Islet precursor cell (in vitro differentiated cells): ENCODE data around the gene NTRK1.
A peak's percentile ranks its signal among the peaks of the same experiment; 100 is the strongest.
"Not testable (repeated sequence)": the region's sequence is repeated elsewhere in the genome, so short reads cannot be mapped to it uniquely, and the experiment has no call there.

Experiments used
- DNase-seq: peaks from one replicate; pipeline ENCODE4 v3.0.0-alpha.2; 2018

Gene NTRK1

DNA sequence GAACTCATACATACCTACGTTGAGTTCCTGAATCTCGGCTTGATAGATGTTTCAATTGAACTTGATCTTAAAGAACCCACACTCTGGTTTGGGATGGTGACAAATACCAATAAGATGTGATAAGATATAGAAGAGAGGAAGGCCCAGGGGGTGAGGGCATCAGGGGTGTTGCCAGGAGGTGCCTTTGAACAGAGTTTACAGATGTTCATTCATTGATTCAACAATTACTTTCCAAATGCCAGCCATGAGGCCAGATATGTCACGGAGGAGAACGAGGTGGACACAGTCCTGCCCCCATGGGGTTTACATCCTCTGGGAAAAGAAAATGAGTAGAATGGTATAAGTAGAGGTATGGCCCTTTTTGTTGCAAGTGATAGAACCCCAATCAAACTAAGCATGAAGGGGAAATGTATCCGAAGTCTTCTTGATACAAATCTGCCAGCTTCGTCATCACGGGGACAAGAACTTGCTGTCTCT, 60.4 kb downstream of the NTRK1 start:
- no peak for DNase-seq

DNA sequence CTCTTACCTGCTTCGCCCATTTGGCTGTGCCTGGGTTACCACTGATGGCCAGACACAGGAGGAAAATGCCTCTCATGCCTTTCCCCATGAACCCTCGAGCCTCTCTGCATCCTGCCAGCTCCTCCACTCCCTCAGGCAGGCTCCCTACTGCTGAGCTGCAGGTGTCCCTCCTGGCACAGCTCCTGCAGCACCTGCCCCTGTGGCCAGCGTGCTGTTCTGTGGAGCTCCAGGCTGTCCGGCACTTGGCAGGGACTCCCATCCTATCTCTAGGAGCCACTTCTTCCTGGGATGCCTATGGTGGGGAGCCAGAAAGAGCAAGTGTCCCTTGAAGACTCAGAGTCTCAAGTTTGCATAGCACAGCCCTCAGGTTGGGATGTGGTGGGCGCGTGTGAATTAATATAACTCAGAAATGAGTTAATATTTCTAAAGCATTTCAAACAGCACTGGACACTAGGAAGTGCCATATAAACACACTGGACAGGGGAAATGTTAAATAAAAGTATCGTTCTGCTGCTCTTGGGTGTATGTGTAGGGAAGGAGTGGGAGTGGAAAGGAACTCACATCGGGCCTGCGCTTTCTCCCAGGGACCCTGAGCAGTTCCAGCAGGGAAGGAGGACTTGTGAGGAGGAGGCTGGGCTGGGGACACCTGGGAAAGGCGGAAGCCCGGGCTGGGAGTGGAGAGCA, 62.5 kb downstream of the NTRK1 start:
- no peak for DNase-seq

DNA sequence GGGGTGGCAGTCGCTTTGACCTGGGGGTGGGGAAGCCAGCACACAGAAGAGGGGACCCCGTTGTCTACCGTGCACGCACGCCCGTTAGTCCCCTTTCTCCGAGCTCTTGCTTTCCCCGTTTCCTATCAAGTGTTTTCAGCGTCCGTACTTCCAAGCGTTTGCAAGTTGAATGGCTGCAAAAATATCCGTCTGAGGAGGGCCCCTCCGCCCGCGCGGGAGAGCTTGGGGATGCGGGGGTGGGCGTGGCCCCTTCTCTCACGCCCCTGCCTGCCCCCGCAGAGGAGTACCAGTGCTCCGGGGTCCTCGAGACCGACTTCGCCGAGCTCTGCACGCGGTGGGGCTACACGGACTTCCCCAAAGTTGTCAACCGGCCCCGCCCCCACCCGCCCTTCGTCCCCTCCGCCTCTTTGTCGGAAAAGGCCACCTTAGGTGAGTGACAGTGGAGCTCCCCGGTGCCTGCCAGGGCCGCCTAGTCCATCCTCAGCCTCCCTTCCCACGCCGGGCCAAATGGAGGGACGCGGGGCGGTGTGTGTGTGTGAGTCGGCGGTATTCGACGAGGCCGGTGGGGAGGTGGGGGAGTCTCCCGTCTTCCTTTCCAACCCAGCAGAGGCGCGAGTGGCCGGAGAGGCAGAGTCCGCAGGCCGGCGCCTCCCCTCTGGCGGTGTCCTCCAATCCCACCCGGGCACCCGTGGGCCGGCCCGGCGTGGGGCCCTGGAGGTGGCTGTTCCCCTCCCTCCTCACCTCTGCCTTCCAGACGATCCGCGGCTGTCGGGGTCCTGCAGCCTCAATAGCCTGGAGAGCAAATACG, 63.2 kb downstream of the NTRK1 start:
- no peak for DNase-seq

DNA sequence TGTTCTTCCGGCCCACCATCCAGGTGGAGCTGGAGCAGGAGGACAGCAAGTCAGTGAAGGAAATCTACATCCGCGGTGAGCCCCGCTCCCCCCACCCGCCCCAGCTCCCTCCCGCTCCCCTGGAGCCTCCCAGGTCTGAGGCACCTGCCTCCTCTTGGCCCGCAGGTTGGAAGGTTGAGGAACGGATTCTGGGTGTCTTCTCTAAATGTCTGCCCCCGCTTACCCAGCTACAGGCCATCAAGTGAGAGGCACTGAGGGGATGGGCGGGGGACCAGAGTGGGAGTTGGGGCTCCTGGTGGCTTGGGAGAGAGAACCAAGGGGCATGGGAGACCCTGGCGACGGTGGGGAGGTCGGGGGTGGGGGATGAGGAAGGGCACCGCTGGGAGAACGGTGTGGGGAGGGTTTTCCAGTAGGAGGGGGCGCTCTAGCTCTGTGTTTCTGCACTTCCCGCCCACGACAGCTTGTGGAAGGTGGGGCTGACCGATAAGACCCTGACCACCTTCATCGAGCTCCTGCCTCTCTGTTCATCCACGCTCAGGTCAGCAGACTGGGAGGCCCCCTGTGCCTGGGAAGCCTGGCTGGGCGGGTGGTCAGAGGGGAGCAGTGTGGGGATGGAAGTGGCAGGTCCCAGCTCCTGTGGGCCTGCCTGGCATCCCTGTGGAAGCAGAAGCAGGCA, 64.0 kb downstream of the NTRK1 start:
- DNase-seq = no peak

DNA sequence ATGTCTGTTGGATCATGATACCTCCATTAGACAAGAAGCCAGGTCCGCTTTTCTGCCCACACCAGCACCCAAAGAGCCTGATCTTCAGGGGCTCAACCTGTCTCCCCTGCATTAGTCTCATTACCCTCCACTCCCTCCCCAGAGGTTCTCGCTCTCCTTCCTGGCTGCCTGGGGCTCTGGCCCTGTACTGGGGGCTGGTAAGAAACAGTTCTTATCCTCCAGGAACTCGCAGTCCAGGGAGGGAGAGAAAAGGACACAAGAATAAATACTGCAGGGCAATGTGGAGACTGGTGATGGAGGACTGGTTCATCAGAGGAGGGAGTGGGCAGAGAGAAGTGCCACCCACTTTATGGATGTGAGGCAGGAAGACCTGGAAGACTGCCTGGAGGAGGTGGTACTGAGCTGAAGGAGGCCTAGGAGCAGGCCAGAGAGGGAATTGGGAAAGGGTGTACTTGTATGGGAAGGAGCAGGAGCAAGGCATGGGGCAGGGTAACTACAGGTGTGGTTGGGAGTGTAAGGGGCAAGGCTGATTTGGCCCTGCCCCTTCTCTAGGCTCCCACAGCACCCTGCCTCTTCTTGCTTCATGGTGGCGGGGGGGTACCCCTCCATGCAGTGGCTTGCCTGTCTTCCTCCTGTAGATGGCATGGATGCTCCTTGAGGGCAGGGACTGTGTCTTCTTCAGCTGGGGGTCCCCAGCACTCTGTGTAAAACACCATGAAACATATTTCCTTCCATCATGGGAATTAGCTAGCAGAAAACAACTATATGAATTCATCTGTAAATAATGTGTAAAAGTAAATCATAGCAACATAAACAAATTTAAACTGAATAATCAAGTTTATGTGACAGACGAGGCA, 64.7 kb downstream of the NTRK1 start:
- DNase-seq = no peak

DNA sequence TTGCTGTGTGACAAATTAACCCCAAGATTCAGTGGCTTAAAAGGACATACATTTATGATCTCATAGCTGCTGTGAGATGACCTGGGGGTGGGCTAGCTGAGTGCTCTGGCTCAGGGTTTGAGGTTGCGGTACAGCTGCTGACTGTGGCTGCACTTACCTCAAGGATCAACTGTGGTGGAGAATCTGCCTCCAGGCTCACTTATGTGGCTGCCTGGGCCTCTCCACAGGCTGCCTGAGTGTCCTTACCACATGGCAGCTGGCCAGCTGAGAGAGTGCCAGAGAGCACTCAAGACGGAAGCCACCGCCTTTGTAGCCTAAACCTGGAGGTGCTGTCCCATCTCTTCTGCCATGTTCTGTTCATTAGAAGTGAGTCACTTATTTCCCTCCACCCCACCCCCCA, 65.5 kb downstream of the NTRK1 start:
- peak; percentile 80 for DNase-seq

DNA sequence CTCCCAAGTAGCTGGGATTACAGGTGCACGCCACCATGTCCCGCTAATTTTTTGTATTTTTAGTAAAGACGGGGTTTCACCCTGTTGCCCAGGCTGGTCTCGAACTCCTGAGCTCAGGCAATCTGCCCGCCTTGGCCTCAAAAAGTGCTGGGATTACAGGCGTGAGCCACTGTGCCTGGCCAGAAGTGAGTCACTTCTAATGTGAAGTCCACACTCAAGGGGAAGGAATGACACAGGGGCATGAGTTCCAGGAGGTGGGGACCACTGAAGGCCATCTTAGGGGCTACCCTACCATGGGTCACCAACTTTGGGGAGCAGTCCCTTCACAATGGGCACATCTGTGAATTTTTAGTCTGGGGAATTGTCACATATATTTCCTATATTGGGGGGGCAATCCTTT, 66.0 kb downstream of the NTRK1 start:
- DNase-seq = not testable (repeated sequence)

DNA sequence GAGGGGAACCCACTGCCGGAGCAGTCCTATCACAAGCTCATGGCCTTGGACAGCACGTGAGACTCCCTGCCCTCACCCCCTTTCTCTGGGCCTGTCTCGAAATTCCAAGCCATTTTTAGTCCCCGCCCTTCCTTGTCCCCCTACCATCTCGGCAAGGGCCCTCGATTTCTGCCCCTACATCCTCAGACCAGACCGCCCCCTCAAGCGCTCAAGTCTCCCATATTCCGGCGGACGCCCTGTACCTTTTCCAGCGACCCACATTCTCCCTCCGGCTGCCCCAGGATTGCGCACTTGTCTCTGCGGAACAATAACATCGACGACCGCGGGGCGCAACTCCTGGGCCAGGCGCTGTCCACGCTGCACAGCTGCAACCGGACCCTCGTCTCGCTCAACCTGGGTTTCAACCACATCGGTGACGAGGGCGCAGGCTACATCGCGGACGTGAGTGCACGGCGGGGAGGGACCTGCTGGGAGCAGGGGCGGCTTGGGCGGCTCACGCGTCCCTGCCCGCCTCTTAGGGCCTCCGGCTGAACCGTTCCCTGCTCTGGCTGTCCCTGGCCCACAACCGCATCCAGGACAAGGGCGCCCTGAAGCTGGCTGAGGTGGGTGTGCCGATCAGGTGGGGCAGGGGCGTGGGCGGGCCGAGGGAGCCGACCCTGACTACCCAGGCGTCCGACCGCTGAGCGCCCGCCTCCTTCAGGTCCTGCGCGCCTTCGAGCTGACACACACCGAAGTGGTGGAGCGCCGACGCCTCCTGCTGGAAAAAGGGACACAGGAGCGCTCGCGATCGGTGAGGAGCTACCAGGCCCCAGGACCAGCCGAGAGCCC, 66.8 kb downstream of the NTRK1 start:
- DNase-seq = peak; percentile 95

DNA sequence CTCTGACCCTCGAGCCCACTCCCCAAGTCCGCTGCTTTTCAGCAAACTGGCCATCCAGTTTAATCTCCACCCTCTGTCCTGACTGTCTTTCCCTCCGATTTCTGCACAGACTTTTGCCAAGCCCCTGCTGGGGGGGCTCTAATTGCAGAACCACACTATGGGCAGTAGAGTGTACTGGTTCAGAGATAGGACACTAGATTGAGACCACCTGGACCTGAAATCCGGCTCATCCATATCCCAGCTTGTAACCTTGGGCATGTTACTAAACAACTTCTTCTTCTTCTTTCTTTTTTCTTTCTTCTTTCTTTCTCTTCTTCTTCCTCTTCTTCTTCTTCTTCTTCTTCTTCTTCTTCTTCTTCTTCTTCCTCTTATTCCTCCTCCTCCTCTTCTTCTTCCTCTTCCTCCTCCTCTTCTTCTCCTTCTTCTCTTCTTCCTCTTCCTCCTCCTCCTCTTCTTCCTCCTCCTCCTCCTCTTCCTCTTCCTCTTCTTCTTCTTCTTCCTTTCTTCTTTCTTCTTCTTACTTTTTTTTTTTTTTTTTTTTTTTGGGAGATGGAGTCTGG, 67.5 kb downstream of the NTRK1 start:
- no peak for DNase-seq

DNA sequence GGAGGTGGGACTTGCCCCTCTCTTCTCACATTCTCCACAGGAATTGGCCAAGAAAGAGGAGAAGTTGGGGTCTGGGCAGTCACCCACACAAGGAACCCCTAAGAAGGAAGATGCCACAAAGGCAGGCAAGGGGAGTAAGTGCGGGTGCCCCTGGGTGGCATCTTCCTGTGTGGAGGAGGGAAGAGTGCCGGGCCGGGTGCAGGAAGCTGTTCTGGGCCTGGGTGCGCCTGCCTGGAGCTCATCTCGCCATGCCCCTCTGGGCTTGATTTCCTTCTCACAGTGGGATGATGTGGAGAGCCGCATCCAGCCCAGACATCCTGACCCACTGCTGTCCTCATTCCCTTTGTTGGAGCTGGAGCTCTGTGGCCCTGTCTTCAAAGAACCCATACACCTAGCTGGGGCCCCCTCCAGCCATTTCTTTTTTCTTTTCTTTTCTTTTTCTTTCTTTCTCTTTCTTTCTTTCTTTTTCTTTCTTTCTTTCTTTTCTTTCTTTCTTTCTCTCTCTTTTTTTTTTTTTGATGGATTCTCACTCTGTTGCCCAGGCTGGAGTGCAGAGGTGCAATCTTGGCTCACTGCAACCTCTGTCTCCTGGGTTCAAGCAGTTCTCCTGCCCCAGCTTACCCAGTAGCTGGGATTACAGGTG, 69.1 kb downstream of the NTRK1 start:
- DNase-seq = no peak

DNA sequence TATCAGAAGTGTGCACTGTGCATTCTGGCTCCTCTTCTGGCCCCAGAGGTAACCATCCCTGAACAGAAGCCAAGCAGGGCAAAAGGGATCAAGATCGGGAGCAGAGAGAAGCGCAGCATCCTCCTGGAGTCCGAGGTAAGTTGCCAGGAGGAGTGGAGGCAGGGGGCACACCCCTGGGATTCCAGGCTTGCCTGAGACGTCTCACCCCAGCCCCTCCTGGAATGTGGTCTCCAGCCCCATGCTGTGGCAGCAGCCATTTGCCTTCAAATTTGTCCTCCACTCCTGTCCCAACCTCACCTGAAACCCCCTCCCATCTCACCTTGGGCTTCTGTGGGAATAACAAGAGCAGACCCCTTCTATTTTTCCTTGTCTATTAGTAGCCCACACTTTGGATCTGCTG, 69.8 kb downstream of the NTRK1 start:
- DNase-seq = no peak
